ENCODE data around the gene ANTKMT.
"Not testable (repeated sequence)": the region's sequence is repeated elsewhere in the genome, so short reads cannot be mapped to it uniquely, and the experiment has no call there.

GRCh38 chr16:742894-743293 is 21.9 kb downstream of the ANTKMT start:
- not testable (repeated sequence) for TF ChIP-seq CTCF (IDR thresholded peaks at IDR 0.05; ENCODE audit: extremely low read depth in 1 of 2, insufficient read depth in 1 of 2, low read depth in 1 of 2, low read length in 2 of 2); POLR2A (IDR thresholded peaks at IDR 0.05; ENCODE audit: low read depth, low read length)

All from endothelial cell of umbilical vein (primary cell).